GM18870 (cell line): ENCODE measurements around the gene MAMDC2.

Source experiments
- ATAC-seq: cut with Tn5 transposase; IDR thresholded peaks from one replicate; pipeline ENCODE4 v1.9.1; 2021; ENCODE audit warnings: moderate library complexity; ENCODE audit not compliant: unreplicated experiment

The MAMDC2 gene

DNA sequence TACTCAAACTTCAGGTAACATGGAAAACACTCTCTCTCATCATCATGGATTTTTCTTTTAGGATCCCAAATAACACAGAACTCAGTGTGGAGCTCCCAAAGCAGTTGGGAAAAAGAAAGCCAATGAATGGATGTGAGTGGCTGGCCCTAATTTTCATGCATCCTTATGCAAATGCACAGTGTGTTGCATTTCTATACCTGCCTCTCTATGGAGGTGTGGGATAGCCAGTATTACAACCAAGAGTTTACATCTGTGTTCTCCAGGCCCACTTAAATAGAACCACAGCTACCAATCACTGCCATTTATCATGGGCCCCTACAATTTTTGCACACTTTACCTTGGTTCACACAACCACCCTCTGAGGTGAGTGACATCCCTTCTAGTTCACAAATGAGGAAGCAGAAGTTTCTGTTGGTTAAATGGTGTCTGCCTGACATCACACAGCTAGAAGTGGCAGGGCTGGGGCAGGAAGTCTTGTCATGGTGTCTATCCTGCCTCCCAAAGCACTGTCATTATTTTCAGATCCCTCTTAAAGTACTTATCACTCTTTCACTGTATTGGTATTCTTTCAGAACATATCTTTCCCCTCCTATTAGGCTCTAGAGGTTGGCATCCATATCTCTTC is 17.3 kb downstream of the MAMDC2 start:
- ATAC-seq: peak; percentile 98

- no peak for ATAC-seq
Observed at GRCh38 chr9:70061776-70062175, 18.1 kb downstream of the MAMDC2 start.

GRCh38 chr9:70064496-70064895 is 20.8 kb downstream of the MAMDC2 start:
- no peak for ATAC-seq

DNA sequence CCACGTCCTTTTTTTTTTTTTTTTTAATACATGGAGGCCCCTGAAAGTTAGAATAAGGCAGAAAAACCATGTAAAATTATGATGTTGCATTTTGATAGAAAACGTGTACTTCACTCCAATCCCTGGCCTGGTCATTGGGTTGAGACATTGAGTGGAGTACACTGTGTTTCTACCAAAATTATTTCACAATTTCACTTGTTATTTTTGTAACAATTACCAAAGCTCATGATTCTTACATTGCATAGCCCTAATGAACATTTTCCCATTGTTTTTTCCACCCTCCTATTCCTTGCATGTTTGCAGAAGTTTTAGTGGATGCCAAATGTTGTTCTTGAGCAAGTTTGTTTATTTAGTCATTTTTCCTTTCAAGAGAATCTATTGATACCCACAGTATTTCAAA is 21.9 kb downstream of the MAMDC2 start:
- ATAC-seq: no peak

DNA sequence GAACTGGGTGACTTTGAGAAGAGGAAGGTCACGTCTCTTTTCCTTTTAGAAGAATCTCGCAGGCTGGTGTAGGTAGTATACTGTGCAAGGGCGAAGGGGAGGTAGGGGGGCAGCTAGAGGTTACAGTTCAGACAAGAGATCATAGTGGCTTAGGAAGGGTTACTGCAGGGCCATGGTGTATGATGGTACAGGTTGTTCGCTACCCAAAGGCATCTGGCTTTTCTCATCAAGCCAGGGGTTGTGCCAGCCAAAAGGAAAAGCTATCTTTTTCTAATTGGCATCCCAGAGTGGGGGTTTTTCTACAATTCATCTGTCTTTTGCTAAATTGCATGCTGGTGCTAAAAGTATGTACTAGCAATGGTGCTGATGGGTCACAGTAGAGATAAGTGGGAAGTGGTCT is 22.8 kb downstream of the MAMDC2 start:
- ATAC-seq: no peak

- no peak for ATAC-seq
Observed at GRCh38 chr9:70066874-70067273, 23.2 kb downstream of the MAMDC2 start.

- no peak for ATAC-seq
Observed at GRCh38 chr9:70069704-70070103, 26.1 kb downstream of the MAMDC2 start.

GRCh38 chr9:70073193-70073592 is 29.5 kb downstream of the MAMDC2 start:
- no peak for ATAC-seq

DNA sequence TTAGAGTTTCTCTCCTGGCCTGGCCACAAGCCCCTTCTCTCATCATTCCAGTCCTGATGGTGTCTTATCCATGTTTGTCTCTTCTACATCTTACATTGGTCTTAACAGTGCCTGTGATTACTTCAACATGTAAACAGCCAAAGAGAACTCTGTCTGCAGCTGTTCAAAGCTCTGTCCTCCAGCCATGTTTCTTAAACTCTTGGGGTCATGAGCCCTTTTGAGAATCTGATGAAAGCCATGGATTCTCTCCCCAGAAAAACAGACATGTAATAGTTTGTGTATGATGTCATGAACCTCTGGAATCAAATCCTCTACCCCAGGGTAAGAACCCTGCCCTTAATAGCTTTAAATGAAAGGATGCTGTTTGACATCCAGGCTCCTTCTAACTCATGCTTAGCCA is 30.1 kb downstream of the MAMDC2 start:
- ATAC-seq: no peak

DNA sequence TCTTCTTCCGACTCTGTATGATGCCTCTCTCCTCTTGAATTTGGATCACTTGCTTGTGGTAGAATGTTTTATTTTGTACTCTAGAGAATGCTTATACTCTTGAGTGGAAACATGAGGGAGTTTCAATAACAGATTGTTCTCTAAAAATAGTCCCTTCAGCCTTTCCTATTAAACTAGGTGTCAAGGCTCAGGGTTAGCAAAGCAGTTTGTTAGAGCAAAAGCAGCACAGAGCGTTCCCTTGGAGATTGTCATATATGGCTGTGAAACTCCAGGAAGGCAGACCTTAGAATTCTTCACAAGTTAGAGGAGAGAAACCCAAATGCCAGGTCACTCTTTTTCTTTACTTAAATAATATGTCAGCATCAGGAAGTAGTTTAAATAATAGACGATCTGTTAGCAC is 33.0 kb downstream of the MAMDC2 start:
- ATAC-seq: no peak

GRCh38 chr9:70079417-70080037 is 35.9 kb downstream of the MAMDC2 start:
- ATAC-seq: no peak

DNA sequence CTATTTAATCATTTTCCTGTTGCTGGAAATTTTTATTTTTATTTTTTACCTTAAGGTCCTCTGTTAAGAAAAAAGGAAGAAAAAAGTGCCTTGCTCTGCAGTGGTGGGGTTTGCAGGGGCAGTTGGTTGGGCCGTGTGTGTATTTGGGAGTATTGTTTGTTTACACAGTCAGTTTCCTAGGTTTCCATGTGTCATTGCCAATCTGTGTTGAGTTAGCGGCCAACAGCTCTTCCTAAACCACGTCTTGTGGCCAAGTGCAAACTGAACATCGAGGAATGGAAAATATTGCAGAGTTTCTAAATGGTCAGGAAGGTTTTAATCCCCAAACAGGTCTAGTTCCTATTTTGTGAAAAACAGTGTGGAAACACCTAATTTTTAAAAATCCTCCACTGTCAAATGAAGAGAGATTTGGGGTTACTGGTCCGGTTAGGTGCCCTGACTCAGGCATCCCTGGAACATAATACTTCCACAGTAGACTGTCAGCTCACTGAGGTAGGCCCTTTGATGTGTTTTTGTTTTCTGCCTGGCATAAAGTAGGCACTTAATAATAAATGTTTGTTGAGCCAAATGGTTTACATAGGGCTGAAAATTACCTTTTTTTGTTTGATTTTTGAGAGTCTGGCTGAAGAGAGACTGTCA is 37.0 kb downstream of the MAMDC2 start:
- no peak for ATAC-seq

DNA sequence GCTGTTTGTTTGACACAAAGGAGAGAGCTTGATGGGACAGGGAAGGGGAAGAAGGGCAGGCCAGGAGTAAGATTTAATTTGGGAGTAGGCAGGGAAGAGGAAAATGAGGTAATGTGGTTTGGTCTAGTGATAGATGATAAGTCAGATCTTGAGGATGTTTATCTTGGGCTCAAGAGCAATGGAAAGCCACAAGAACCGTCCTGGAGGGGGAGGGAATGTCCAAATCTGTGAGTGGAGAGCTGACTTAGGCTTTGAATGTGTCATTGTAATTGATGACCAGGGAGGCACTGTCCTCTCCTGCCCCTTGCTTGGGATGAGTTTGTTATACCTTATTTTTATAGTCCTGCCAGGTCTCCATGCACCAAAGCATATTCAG is 37.5 kb downstream of the MAMDC2 start:
- no peak for ATAC-seq

GRCh38 chr9:70083429-70083828 is 39.8 kb downstream of the MAMDC2 start:
- ATAC-seq: no peak

GRCh38 chr9:70085241-70085640 is 41.6 kb downstream of the MAMDC2 start:
- no peak for ATAC-seq

DNA sequence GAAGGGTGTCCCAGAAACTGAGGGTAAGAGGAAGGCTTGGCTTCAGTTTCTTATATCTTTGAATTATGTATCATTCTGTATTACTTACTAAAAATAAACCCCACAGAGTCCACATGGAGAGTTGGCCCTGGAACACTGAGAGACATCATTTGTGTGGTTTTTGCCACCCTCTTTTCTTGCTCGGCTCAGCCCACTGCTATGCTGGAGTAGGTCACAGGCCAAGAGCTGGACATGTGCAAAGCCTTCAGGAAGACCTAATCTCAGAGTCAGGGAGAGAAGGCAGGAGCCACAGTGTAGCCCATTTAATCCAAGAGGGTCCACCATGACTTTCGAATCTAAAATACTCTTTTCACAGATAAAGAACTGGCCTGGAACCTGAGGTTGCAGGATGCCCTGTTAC is 47.5 kb downstream of the MAMDC2 start:
- ATAC-seq: no peak

- ATAC-seq: no peak
Observed at GRCh38 chr9:70091572-70091971, 47.9 kb downstream of the MAMDC2 start.

- no peak for ATAC-seq
Observed at GRCh38 chr9:70092190-70092589, 48.5 kb downstream of the MAMDC2 start.

- ATAC-seq: no peak
Observed at GRCh38 chr9:70093095-70093494, 49.4 kb downstream of the MAMDC2 start.

GRCh38 chr9:70093944-70094343 is 50.3 kb downstream of the MAMDC2 start:
- ATAC-seq: no peak

GRCh38 chr9:70094747-70095146 is 51.1 kb downstream of the MAMDC2 start:
- ATAC-seq: no peak

GRCh38 chr9:70097187-70097586 is 53.5 kb downstream of the MAMDC2 start:
- ATAC-seq: no peak

DNA sequence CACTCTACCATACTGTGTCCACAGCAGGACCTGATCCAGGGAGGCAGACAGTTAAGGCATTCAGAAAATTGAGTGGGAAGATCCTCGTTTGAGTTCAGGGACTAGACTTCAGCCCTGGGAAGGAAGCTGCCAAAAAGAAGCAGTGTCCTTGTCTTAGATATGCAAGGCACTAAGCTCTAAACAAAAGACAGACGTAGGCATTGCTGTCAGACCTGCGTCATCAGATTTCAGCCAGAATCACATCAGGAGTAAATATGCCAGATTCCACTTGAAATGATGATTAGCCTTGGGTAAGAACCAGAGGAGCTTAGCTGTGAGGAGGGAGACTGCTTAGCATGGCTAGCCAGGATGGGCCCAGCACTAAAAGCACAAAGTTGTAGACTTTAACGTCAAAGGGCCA is 56.7 kb downstream of the MAMDC2 start:
- no peak for ATAC-seq
